Measurements from ENCODE around the gene SEPTIN1. TPM values are rescaled to one million over a fixed set of nuclear protein-coding genes. Genes with fewer than 3 reads are reported as not detected.
A peak's percentile ranks its signal among the peaks of the same experiment; 100 is the strongest.

The SEPTIN1 gene
- total and polyA plus RNA-seq, 2 of the 13 experiments (the other 11 are each of a cell fraction or from before 2014, with no cell fraction given): 0.18 to 0.67 TPM

DNA sequence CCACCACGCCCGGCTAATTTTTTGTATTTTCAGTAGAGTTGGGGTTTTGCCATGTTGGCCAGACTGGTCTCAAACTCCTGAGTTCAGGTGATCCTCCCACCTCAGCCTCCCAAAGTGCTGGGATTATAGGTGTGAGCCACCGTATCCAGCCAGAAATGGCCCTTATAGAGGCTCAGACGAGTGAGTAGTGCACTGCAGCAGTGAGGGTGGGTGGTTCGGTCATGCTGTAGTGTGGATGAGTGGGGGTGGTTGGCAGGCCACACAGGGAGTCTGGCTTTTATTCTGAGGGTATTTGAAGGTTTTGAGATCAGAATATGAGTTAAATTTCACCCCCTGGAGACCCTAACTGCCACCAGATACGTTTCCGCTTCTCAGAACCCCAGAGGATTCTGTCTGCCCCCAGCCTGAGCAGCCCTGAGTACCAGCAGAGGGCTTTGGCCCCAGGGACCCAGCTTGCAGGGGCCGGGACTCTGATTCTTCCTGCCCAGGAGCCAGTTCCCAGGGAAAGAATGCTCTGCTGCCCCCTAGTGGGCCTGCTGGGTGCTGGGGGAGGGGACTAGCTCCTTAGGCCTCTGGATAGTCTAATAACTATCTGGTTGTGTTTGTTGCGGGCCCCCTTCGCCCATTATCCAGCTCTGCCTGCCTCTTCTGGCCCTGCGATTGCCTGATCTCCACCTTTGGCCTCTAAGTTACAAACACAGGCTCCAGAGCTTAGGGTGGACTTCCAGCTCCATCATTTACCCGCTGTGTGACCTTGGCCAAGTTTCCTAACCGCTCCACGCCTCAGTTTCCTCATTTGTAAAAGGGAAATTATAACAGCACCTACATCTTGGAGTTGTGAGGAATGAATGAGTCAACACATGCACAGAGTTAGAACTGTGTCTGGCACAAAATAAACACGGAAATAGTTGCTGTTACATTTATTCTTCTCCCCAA, 27.0 kb upstream of the SEPTIN1 start (continued):
- TF ChIP-seq ZNF605 (CRISPR knock-in tag; IDR thresholded peaks at IDR 0.05): peak; percentile 42
- TF ChIP-seq HNRNPUL1 (IDR thresholded peaks at IDR 0.05; ENCODE audit: low read depth, low read length): no peak
- 0 out of 2 replicates have a peak, but pooled peaks have one; percentile 67 for TF ChIP-seq ZNF264 (CRISPR knock-in tag; IDR thresholded peaks at IDR 0.05)
- TF ChIP-seq, protein P1, sequence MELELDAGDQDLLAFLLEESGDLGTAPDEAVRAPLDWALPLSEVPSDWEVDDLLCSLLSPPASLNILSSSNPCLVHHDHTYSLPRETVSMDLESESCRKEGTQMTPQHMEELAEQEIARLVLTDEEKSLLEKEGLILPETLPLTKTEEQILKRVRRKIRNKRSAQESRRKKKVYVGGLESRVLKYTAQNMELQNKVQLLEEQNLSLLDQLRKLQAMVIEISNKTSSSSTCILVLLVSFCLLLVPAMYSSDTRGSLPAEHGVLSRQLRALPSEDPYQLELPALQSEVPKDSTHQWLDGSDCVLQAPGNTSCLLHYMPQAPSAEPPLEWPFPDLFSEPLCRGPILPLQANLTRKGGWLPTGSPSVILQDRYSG (CRISPR knock-in tag; IDR thresholded peaks at IDR 0.05): no peak
- TF ChIP-seq ZNF724P (CRISPR knock-in tag; IDR thresholded peaks at IDR 0.05; ENCODE audit: borderline replicate concordance): no peak
- TF ChIP-seq, protein P2, sequence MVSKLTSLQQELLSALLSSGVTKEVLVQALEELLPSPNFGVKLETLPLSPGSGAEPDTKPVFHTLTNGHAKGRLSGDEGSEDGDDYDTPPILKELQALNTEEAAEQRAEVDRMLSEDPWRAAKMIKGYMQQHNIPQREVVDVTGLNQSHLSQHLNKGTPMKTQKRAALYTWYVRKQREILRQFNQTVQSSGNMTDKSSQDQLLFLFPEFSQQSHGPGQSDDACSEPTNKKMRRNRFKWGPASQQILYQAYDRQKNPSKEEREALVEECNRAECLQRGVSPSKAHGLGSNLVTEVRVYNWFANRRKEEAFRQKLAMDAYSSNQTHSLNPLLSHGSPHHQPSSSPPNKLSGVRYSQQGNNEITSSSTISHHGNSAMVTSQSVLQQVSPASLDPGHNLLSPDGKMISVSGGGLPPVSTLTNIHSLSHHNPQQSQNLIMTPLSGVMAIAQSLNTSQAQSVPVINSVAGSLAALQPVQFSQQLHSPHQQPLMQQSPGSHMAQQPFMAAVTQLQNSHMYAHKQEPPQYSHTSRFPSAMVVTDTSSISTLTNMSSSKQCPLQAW (CRISPR knock-in tag; IDR thresholded peaks at IDR 0.05): peak; percentile 89
- TF ChIP-seq CBFB (CRISPR knock-in tag; IDR thresholded peaks at IDR 0.05): no peak; the same call in 1 of the 2 replicates
- no peak for TF ChIP-seq HNRNPH1 (optimal IDR thresholded peaks at IDR 0.05; ENCODE audit: low read depth, low read length)
- TF ChIP-seq ZNF891 (CRISPR knock-in tag; IDR thresholded peaks at IDR 0.05): no peak
- TF ChIP-seq FOXO1 (CRISPR knock-in tag; IDR thresholded peaks at IDR 0.05): no peak; the same call in 1 of the 2 replicates
- TF ChIP-seq ZNF790 (CRISPR knock-in tag; IDR thresholded peaks at IDR 0.05; ENCODE audit: borderline replicate concordance): no peak
- TF ChIP-seq, protein P3, sequence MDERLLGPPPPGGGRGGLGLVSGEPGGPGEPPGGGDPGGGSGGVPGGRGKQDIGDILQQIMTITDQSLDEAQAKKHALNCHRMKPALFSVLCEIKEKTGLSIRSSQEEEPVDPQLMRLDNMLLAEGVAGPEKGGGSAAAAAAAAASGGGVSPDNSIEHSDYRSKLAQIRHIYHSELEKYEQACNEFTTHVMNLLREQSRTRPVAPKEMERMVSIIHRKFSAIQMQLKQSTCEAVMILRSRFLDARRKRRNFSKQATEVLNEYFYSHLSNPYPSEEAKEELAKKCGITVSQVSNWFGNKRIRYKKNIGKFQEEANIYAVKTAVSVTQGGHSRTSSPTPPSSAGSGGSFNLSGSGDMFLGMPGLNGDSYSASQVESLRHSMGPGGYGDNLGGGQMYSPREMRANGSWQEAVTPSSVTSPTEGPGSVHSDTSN (CRISPR knock-in tag; IDR thresholded peaks at IDR 0.05): no peak
- TF ChIP-seq, protein P4, sequence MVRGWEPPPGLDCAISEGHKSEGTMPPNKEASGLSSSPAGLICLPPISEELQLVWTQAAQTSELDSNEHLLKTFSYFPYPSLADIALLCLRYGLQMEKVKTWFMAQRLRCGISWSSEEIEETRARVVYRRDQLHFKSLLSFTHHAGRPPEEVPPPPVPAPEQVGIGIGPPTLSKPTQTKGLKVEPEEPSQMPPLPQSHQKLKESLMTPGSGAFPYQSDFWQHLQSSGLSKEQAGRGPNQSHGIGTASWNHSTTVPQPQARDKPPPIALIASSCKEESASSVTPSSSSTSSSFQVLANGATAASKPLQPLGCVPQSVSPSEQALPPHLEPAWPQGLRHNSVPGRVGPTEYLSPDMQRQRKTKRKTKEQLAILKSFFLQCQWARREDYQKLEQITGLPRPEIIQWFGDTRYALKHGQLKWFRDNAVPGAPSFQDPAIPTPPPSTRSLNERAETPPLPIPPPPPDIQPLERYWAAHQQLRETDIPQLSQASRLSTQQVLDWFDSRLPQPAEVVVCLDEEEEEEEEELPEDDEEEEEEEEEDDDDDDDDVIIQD (CRISPR knock-in tag; IDR thresholded peaks at IDR 0.05; ENCODE audit: low read depth): peak; percentile 66; the same call in 1 of the 2 replicates
- TF ChIP-seq DPF2 (CRISPR knock-in tag; IDR thresholded peaks at IDR 0.05; ENCODE audit: borderline replicate concordance, low read depth): no peak
- TF ChIP-seq, protein P5, sequence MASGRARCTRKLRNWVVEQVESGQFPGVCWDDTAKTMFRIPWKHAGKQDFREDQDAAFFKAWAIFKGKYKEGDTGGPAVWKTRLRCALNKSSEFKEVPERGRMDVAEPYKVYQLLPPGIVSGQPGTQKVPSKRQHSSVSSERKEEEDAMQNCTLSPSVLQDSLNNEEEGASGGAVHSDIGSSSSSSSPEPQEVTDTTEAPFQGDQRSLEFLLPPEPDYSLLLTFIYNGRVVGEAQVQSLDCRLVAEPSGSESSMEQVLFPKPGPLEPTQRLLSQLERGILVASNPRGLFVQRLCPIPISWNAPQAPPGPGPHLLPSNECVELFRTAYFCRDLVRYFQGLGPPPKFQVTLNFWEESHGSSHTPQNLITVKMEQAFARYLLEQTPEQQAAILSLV (CRISPR knock-in tag; IDR thresholded peaks at IDR 0.05; ENCODE audit: borderline replicate concordance): peak; percentile 70; the same call in 1 of the 2 replicates
- no peak for TF ChIP-seq SATB2 (CRISPR knock-in tag; IDR thresholded peaks at IDR 0.05)
- TF ChIP-seq, protein P6, sequence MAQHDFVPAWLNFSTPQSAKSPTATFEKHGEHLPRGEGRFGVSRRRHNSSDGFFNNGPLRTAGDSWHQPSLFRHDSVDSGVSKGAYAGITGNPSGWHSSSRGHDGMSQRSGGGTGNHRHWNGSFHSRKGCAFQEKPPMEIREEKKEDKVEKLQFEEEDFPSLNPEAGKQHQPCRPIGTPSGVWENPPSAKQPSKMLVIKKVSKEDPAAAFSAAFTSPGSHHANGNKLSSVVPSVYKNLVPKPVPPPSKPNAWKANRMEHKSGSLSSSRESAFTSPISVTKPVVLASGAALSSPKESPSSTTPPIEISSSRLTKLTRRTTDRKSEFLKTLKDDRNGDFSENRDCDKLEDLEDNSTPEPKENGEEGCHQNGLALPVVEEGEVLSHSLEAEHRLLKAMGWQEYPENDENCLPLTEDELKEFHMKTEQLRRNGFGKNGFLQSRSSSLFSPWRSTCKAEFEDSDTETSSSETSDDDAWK (CRISPR knock-in tag; IDR thresholded peaks at IDR 0.05): no peak
- no peak for TF ChIP-seq HNRNPLL (IDR thresholded peaks at IDR 0.05; ENCODE audit: low read depth, low read length, poor library complexity, severe bottlenecking)
- TF ChIP-seq, protein P7, sequence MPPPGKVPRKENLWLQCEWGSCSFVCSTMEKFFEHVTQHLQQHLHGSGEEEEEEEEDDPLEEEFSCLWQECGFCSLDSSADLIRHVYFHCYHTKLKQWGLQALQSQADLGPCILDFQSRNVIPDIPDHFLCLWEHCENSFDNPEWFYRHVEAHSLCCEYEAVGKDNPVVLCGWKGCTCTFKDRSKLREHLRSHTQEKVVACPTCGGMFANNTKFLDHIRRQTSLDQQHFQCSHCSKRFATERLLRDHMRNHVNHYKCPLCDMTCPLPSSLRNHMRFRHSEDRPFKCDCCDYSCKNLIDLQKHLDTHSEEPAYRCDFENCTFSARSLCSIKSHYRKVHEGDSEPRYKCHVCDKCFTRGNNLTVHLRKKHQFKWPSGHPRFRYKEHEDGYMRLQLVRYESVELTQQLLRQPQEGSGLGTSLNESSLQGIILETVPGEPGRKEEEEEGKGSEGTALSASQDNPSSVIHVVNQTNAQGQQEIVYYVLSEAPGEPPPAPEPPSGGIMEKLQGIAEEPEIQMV (CRISPR knock-in tag; IDR thresholded peaks at IDR 0.05; ENCODE audit: low read depth): no peak
